Suppressor macrophage (primary cell): ENCODE results near the gene MAPK12.
A peak's percentile ranks its signal among the peaks of the same experiment; 100 is the strongest.
"Not testable (repeated sequence)": the region's sequence is repeated elsewhere in the genome, so short reads cannot be mapped to it uniquely, and the experiment has no call there.

ENCODE experiments used
- DNase-seq, 4 experiments: peaks; one replicate each; pipeline ENCODE4 v3.0.0-alpha.2; 2020 to 2022

Gene MAPK12

GRCh38 chr22:50215297-50216054 lies 46.0 kb downstream of the MAPK12 start:
- DNase-seq, result no peak

DNA sequence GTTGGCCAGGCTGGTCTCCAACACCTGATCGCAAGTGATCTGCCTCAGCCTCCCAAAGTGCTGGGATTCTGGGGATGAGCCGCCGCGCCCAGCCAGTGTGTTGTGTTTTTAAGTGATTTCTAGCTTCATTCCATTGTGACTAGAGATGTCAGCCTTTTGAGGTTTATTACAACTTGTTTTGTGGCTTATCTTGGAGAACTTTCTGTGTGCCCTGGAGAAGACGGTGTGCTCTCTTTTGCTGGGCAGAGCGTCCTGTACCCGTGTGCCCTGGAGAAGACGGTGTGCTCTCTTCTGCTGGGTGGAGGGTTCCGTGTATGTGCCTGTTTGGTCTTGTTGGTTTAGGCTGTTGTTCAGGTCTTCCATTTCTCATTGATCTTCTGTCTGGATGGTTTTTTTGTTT lies 48.2 kb downstream of the MAPK12 start:
- no peak for DNase-seq

GRCh38 chr22:50211147-50211546 lies 50.3 kb downstream of the MAPK12 start:
- no peak for DNase-seq

DNA sequence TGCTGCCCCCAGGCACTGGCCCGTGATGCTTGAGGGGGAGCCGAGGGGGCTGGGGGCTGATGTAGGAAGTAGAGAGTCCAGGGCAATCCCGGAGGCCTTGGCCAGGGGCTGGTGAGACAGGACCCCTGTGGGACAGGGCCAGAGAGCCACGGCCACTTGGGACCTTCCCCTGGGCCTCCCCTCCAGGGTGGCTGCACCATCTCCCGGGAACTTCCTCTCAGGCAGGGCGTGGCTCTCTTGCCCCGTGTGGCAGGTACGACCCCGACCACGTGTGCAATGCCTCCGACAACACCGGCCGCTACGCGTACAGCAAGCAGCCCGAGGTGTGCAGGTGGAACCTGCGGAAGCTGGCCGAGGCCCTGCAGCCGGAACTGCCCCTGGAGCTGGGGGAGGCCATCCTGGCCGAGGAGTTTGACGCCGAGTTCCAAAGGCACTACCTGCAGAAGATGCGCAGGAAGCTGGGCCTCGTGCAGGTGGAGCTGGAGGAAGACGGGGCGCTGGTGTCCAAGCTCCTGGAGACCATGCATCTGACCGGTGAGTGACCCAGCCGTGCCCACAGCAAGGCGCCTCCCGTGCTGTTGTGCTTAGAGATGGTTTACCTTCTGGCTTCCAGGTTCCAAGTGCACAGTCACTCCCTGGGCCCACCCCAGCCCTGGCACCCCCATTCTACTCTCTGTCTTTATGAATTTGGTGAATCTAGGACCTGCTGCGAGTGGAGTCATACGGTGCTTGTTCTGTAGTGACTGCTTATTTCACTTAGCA lies 50.9 kb downstream of the MAPK12 start:
- no peak for DNase-seq

- DNase-seq, result peak; percentile 72 to 86 (median 80)
Observed at GRCh38 chr22:50209893-50210292, 51.6 kb downstream of the MAPK12 start.

DNA sequence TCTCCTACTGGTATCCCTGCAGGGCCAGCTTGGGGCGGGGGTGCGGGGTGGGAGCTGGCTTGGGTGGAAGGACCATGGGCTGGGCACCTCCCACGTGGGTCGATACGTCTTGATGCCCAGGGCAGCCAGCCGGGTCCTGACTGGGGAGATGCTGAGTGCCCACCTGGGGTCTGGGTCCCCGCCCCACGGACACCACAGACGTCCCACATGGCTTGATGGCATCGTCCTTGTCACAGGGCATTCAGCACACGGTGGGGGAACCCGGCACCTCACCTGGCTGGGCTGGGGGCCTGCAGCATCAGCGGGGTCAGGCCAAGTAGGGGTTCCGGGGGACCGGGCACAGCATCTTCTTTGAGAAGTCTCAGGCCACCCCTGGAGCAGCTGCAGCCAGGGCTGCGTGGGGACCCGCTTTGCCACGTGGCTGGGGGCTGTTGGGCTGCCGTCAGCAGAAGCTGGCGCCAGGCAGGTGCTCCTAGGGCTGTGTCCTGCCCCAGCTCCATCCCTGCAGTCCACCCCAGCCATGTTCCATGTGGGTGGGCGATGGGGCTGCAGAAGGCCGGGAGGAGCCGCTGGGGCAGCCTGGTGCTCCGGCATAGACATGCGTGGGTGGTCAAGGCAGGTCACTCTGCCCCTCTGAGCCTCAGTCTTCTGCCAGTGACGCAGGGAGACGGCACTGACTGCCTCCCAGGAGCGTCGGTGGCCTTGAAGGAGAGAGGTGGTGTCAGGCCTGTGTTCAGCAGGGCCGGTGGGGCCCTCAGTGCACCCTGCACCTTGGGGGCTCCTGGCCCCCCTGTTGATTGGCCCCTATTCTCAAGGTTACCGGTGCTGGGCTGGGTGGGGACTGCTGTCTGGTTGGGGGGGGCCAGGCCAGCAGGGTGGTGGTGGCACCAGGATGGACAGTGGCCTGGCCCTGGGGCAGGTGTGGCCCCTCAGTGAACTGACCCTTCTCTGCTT lies 52.3 kb downstream of the MAPK12 start:
- no peak for DNase-seq

GRCh38 chr22:50208430-50208938 lies 53.0 kb downstream of the MAPK12 start:
- no peak for DNase-seq

- DNase-seq, result no peak
Observed at GRCh38 chr22:50207383-50208140, 53.9 kb downstream of the MAPK12 start.

GRCh38 chr22:50206599-50206998 lies 54.9 kb downstream of the MAPK12 start:
- peak; percentile 36 to 71 (median 52) for DNase-seq

GRCh38 chr22:50205781-50206569 lies 55.5 kb downstream of the MAPK12 start:
- DNase-seq, result no peak

DNA sequence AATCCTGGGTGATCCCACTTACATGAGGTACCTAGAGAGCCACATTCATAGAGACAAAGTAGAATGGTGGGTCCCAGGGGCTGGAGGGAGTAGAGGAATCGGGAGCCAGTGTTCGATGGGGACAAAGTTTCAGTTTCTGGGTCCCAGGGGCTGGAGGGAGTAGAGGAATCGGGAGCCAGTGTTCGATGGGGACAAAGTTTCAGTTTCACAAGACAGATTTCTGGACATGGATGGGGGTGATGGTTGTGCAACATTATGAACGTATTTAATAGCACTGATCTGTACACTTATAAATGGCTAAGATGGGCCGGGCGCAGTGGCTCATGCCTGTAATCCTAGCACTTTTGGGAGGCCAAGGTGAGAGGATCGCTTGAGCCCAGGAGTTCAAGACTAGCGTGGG lies 56.5 kb downstream of the MAPK12 start:
- DNase-seq, result not testable (repeated sequence)

GRCh38 chr22:50204571-50204970 lies 56.9 kb downstream of the MAPK12 start:
- peak in 3 of 4 experiments; percentile 33 to 73 (median 67) for DNase-seq

- DNase-seq, result no peak
Observed at GRCh38 chr22:50203288-50203687, 58.2 kb downstream of the MAPK12 start.
